KG1 (cell line): Measurements from ENCODE around the gene SQOR.

Experiments used
- DNase-seq: peaks from one replicate; lab custom pipeline; 2025; lab: John Stamatoyannopoulos, UW

SQOR gene

GRCh38 chr15:45634432-45635190, at the start of gene SQOR:
TSS of gene SQOR (plus strand) at chr15:45635029. CDS start at chr15:45658924, 23,895 bp downstream.
- no peak for DNase-seq

GRCh38 chr15:45585069-45585791, 49.6 kb upstream of the SQOR start:
- no peak for DNase-seq

- no peak for DNase-seq
Measured at GRCh38 chr15:45586125-45586524, 48.7 kb upstream of the SQOR start.

GRCh38 chr15:45586601-45587094, 48.2 kb upstream of the SQOR start:
- no peak for DNase-seq

GRCh38 chr15:45587095-45587862, 47.5 kb upstream of the SQOR start, which contains the start of gene BLOC1S6:
TSS of gene BLOC1S6 (plus strand) at chr15:45587379. CDS start at chr15:45587444, 65 bp downstream.
- peak; percentile 92 for DNase-seq

- no peak for DNase-seq
Measured at GRCh38 chr15:45587863-45588170, 47.0 kb upstream of the SQOR start.

GRCh38 chr15:45588219-45588875, 46.5 kb upstream of the SQOR start:
- no peak for DNase-seq

GRCh38 chr15:45589256-45589655, 45.6 kb upstream of the SQOR start:
- DNase-seq, result no peak

- DNase-seq, result no peak
Measured at GRCh38 chr15:45594319-45594718, 40.5 kb upstream of the SQOR start.

- no peak for DNase-seq
Measured at GRCh38 chr15:45594835-45595530, 39.8 kb upstream of the SQOR start.

- DNase-seq, result no peak
Measured at GRCh38 chr15:45603881-45604280, 30.9 kb upstream of the SQOR start.

- DNase-seq, result no peak
Measured at GRCh38 chr15:45604326-45604725, 30.5 kb upstream of the SQOR start.

- no peak for DNase-seq
Measured at GRCh38 chr15:45606413-45606812, 28.4 kb upstream of the SQOR start.

GRCh38 chr15:45606841-45607240, 28.0 kb upstream of the SQOR start:
- no peak for DNase-seq

GRCh38 chr15:45611305-45611704, 23.5 kb upstream of the SQOR start:
- no peak for DNase-seq

GRCh38 chr15:45612790-45613415, 21.9 kb upstream of the SQOR start:
- DNase-seq, result no peak

- no peak for DNase-seq
Measured at GRCh38 chr15:45616901-45617323, 17.9 kb upstream of the SQOR start.

- DNase-seq, result no peak
Measured at GRCh38 chr15:45618813-45619212, 16.0 kb upstream of the SQOR start.

- no peak for DNase-seq
Measured at GRCh38 chr15:45628136-45628535, 6.7 kb upstream of the SQOR start.

GRCh38 chr15:45630917-45631691, 3.7 kb upstream of the SQOR start:
- no peak for DNase-seq
